HG03095 (cell line): ENCODE measurements around the gene ENKD1.

Experiments
- ATAC-seq: cut with Tn5 transposase; IDR thresholded peaks from one replicate; pipeline ENCODE4 v1.9.1; 2021; ENCODE audit warnings: moderate library complexity; ENCODE audit not compliant: unreplicated experiment

The ENKD1 gene

DNA sequence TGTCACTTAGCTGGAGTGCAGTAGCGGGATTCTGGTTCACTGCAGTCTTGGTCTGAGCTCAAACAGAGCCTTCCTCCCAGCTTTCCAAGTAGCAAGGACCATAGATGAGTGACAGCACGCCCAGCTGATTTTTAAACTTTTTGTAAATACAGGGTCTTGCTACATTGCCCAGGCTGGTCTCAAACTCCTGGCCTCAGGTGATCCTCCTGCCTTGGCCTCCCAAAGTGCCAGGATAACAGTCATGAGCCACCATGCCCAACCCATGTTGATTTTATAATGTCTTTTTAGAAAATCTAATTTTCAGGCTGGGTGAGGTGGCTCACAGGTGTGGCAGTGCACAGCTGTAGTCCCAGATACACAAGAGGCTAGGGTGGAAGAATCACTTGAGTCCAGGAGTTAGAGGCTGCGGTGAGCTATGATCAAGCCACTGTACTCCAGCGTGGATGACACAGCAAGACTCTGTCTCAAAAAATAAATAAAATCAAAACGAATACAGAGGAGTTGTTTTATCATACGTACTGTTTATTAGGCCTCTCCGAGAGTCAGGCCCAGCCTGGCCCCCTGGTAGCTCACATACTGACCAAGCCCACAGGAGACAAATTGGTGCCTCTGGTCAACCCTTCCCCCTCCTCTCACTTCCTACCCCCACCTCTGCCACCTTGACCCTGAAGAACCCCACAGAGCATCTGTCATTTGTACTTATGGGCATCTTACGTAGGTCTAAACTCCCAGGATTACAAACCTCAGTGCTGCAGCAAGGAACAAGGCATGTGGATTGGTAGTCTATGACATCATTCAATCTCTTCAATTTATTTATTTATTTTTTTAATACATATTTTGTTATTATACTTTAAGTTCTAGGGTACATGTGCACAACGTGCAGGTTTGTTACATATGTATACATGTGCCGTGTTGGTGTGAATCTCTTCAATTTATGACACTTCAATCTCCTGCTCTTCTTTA is 13.7 kb upstream of the ENKD1 start:
- ATAC-seq: no peak

- ATAC-seq: no peak
These were observed 11.9 kb upstream of the ENKD1 start for GRCh38 chr16:67678354-67679023.

DNA sequence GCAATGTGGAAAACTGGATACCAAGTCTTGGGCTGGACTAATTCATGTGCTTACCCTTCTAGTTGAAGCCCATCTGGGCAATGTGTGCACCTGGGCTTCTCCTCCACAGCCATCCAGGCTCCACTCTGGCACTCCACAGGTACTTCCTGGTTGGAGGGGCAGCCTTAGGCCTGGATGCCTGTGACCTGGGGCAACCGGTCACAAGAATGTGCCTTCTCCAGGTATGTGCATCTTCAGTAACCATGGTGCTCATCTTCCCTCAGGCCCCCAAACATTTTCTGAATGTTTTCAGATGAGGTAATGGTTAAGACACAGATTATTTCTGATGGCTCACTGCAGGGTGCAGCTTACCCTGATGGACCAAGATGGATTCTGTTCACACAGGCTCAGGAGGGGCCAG is 11.2 kb upstream of the ENKD1 start:
- ATAC-seq: no peak

DNA sequence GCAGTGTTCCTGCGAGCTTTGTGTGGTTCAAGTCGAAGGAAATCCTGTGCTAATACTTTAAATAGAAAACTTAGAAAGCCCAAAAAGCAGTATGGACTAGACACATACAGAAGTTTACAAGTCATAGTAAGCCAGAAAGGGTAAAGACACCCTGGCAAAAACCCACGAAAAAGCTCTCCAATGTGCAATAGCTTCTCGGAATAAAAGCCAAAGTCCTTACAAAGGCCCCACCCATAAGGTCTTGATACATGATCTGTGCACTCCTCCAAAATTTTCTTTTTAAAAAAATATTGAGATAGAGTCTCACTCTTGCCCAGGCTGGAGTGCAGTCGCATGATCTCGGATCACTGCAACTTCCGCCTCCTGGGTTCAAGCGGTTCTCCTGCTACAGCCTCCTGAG is 10.4 kb upstream of the ENKD1 start:
- no peak for ATAC-seq

- ATAC-seq: no peak
These were observed 10.0 kb upstream of the ENKD1 start for GRCh38 chr16:67676516-67676915.

DNA sequence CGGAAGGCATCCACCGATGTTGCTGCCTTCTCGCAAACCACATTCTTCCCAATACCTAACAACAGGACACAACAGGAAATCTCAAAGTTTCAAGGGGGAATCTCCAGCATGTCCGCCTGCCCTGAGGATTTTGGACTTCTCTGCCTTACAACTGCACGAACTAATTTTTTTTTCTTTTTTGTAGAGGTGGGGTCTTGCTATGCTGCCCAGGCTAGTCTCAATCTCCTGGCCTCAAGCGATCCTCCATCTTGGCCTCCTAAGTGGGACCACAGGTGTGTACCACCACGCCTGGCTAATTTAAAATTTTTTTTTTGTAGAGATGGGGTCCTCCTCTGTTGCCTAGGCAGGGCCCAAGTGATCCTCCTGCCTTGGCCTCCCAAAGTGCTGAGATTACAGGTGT is 9.4 kb upstream of the ENKD1 start:
- ATAC-seq: no peak

DNA sequence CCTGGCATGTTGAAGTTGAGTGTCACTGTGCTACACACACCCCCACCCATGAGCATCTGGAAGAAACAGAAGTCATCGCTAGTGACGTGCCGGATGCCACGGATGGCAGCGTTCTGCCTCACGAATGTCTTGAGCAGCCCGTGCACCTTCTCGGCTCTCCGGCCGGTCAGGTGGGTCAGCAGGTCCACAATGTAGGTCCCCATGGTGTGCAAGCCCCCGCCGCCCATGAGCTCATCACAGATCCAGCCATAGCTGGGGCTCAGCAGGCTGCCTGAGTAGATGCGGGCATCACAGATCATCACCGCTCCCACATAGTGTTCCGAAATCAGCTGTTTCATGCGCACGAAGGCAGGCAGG is 9.0 kb upstream of the ENKD1 start:
- ATAC-seq: no peak

GRCh38 chr16:67674851-67675578 is 8.5 kb upstream of the ENKD1 start:
- ATAC-seq: no peak

DNA sequence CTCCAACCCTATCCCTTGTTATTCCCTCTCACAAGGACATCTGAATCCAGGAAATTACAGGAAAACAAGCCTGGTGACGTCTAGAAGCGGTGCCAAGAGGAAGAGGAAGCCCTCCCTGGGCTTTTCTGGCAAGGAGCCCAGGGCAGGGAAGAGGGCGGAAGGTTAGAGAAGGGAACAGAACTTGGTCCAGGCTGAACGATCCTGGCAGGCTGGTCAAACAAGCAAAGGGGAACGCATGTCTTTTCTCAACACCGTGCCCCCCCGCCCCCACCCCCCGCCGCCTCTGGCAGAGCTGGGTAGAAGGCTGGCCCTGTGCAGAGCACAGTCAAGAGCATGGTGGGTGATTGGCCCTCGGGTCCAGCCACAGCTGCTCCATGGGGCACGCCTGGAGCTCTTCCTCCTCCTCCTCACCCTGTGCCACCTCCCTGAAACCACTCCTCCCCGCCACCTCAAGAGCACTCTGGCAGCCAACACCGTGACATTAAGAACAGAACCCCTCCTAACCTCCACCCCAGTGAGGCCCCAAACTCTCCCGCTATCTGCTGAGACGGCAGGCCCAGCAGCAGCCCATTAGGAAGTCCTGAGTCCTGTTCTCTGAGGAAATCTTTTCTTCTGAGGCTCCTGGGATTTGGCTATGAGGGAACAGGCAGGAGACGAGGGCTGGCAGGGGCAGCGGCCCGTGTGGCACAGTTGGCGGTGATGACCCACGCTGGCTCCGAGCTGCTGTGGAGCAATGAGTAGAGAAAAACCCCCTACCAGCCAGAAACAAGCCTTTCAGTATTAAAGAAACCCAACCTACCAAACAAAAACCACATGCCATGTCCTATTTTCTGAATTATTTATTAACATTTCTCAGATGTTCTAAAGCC is 7.4 kb upstream of the ENKD1 start:
- no peak for ATAC-seq

DNA sequence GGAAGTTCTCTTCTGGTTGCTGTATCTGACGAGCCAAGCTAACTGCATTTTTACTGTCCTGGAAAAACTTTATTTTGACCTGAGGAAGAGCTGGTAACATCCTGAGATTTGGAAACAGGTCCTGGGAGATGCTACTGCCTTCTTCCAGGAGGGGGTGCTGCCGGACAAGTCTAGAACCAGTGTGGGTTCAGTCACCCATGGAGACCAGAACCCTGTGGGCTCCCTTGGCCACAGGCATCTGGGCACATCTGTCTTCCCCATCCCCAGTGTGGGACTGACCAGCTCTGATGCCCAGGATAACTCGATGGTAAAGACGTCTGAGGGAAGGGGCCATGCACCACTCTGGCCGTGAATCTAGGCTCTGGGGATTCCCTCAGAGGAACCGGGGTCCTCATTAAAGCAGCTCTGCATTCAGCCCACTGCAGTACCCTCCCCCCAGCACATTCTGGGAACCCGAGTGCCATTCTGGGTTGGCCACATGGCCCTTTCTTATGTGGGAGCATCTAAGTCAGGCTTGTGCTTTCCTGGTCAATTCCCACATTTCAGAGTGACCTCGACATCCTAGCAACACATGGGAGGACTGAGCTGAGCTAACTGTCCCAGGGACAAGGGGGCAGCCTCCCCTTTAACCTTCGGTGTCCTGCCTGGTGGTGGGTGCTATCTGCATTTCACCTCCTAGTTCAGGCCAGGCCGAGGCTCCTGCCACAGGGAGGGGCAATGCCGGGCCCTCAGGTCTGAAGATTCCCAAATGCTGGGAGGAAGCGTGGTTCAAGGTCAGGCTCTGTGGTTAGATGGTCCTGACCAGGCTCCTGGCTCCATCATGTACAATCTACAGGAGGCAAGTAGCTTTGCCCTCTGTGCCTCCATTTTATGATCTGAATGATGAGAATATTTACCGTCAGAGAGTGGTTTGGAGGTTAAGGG is 6.5 kb upstream of the ENKD1 start:
- ATAC-seq: no peak

GRCh38 chr16:67672306-67672705 is 5.8 kb upstream of the ENKD1 start:
- ATAC-seq: no peak

DNA sequence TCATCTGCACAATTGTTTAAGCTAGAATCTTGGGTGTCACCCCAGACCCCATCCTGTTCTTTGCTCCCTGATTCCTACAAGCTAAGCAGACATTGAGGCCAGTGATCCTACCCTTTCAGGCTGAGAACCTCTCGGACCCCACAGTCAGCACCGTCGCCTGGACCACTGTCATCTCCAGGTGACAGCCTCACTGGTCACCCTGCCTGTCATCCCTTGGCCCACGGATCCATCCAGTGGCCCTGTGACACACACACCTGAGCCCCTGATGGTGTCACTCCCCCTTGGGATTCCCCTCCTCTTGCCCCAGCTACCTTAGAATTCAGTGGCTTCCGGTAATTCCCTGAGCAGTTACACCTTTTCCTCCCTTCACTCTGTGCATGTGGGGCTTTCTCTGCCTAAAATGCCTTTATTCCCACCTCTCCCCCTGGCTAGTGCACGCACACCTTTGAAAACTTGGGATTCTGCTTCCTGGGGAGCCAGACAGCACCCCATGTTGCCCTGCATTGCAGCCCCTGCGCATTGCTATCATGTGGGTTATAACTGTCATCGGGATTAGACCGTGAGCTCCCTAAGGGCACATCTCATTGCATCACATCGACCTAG is 3.0 kb upstream of the ENKD1 start:
- no peak for ATAC-seq

GRCh38 chr16:67668495-67669157 is 2.1 kb upstream of the ENKD1 start:
- ATAC-seq: no peak

- ATAC-seq: peak; percentile 64
These were observed 1.4 kb upstream of the ENKD1 start for GRCh38 chr16:67667817-67668494.

DNA sequence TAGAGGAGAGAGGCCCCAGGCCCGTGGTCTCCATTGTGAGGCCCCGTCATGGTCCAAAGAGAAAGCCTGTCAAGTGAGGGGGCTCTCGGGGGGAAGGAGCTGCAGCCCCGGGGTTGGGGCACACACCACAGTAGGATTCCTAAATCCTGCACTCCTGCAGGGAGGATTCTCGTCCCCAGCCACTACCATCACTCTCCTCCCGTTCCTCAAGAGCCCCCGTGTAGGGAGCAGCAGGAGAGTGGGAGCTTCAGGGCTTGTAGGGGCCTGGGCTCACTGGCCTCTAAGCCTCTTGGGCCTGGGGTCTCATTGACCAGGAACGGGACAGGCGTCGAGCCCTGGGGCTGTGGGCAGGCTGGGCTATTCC is 885 bp upstream of the ENKD1 start:
- no peak for ATAC-seq

DNA sequence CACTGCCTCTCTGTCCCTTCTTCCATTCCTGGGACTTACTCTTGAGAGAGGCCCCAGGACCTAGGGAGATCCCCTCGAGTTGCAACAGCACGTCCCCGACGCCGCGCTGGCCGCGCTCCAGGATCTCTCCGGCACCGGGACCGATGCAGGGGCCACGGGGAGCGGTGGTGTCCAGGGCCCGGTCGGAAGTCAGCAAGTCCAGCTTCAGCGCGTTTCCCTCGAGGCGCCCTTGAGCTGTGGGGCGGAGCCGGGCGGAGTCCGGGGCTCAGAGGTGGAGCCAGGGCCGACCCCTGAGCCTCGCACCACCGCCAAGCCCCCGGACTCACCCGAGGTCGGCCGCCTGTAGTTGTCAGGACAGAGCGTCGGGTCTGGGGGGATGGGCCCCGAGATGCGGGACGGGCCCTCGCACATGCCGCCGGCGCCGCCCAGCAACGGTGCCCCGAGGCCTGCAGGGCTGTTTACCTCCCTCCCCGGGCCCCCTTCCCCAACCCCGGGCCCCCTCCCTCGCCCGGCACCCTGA is 458 bp downstream of the ENKD1 start:
- ATAC-seq: no peak

GRCh38 chr16:67665598-67665997 is 952 bp downstream of the ENKD1 start:
- no peak for ATAC-seq

DNA sequence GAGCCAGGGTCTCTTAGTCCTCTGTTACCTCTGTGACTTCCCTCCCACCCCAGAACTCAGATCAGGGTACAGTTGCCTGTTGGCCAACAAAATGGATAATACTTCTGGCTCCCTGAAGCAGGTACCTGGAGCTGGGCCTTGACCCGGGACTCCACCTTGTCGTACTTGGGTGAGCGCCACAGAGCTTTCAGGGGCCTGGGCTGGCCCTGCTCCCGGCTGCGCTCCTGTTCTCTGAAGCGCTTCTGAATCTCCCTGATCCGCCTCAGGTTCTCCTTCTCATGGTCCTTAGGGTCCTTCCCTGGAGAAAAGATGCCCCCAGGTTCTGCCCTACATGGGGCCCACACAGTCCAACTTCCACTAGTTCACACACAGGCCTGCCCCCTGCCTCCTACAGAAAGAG is 1.7 kb downstream of the ENKD1 start:
- ATAC-seq: no peak
